ENCODE data around the gene NEO1. TPM values are rescaled to one million over a fixed set of nuclear protein-coding genes. Genes with fewer than 3 reads are reported as not detected.

Gene NEO1
- total RNA-seq, 1 experiment from 2014 or later = 12.4 TPM

DNA sequence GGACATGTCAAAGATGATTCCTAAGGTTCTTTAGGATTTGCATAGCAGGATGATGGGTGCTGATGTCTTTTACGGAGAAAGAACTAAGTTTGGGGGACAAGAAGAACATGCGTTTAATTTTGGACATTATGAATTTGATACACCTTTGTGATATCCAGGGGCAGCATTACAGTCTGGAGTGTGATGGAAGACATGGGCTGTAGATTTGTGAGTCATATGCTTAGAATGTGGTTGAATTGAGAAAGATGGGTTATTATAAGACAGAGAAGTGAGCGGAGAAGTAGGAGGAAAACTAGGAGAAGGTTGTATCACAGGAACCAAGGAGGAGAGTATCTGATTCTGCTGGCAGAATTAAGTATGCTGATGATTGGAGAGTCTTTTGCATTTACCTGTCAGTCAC is 20.6 kb downstream of the NEO1 start:
- intact Hi-C loops (cut with micrococcal nuclease; ENCODE audit: unreplicated experiment) = no loop called here
- POLR2A ChIA-PET = no interaction called here
- H3K4me3 Mint-ChIP-seq (ENCODE audit: unreplicated experiment) = no peak overlapping the region
- H3K27me3 Mint-ChIP-seq (ENCODE audit: insufficient read depth, unreplicated experiment) = no peaks in the 10 kb centered on the region
- no peaks in the 10 kb centered on the region for H3K9me3 Mint-ChIP-seq (ENCODE audit: unreplicated experiment)
- H3K36me3 Mint-ChIP-seq (ENCODE audit: insufficient read depth, unreplicated experiment) = no peaks in the 10 kb centered on the region
- Histone ChIP-seq H3K4me1 (no peaks in the 10 kb centered on the region), H3K9me3 (no peaks in the 10 kb centered on the region), H3K36me3 (ENCODE audit: control insufficient read depth, insufficient read depth, low read length) (no peaks in the 10 kb centered on the region), H3K27me3 (replicated peaks; ENCODE audit: control insufficient read depth, insufficient read depth, low read length) (no peaks in the 10 kb centered on the region), H3K4me3 (ENCODE audit: low read depth, low read length) (no peak overlapping the region)
- no peak for DNase-seq
- H3K27ac Mint-ChIP-seq (ENCODE audit: unreplicated experiment) = no peak overlapping the region
- CTCF ChIA-PET = no interaction called here
- TF ChIP-seq, protein P1, sequence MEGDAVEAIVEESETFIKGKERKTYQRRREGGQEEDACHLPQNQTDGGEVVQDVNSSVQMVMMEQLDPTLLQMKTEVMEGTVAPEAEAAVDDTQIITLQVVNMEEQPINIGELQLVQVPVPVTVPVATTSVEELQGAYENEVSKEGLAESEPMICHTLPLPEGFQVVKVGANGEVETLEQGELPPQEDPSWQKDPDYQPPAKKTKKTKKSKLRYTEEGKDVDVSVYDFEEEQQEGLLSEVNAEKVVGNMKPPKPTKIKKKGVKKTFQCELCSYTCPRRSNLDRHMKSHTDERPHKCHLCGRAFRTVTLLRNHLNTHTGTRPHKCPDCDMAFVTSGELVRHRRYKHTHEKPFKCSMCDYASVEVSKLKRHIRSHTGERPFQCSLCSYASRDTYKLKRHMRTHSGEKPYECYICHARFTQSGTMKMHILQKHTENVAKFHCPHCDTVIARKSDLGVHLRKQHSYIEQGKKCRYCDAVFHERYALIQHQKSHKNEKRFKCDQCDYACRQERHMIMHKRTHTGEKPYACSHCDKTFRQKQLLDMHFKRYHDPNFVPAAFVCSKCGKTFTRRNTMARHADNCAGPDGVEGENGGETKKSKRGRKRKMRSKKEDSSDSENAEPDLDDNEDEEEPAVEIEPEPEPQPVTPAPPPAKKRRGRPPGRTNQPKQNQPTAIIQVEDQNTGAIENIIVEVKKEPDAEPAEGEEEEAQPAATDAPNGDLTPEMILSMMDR (IDR thresholded peaks at IDR 0.05; ENCODE audit: insufficient read depth in 1 of 2, low read depth in 1 of 2, low read length in 1 of 2, severe bottlenecking in 1 of 2, unreplicated experiment in 1 of 2) = no peak
- BruUV-seq (replicated peaks) = no TSS peak
- no peaks in the 10 kb centered on the region for H3K4me1 Mint-ChIP-seq (ENCODE audit: low read depth, unreplicated experiment)

DNA sequence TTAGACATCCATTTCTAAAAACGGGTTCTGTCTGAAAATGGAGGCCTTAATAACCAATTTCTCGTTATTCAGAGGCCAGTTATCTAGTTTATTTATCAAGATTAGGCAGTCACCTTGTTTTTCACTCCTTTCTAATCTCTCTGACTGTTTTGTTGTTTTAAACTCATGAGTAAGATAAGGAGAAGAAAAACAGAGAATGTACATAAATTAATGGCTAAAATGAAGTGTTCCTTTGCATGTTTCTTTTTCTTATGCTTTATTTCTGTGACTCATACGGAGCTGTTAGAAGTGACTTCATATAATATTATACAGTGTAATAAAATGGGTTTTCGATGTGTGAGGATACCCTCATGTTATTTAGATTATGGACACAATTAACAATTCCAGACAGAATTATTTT is 22.0 kb downstream of the NEO1 start:
- Histone ChIP-seq H3K36me3 (ENCODE audit: control insufficient read depth, insufficient read depth, low read length) (no peaks in the 10 kb centered on the region), H3K9me3 (no peaks in the 10 kb centered on the region), H3K4me3 (ENCODE audit: low read depth, low read length) (no peak overlapping the region), H3K27me3 (replicated peaks; ENCODE audit: control insufficient read depth, insufficient read depth, low read length) (no peaks in the 10 kb centered on the region), H3K4me1 (no peaks in the 10 kb centered on the region)
- ChIA-PET POLR2A (no interaction called here), CTCF (no interaction called here)
- Mint-ChIP-seq H3K36me3 (ENCODE audit: insufficient read depth, unreplicated experiment) (no peaks in the 10 kb centered on the region), H3K27ac (ENCODE audit: unreplicated experiment) (no peak overlapping the region), H3K9me3 (ENCODE audit: unreplicated experiment) (no peaks in the 10 kb centered on the region), H3K27me3 (ENCODE audit: insufficient read depth, unreplicated experiment) (no peaks in the 10 kb centered on the region), H3K4me1 (ENCODE audit: low read depth, unreplicated experiment) (no peaks in the 10 kb centered on the region), H3K4me3 (ENCODE audit: unreplicated experiment) (no peak overlapping the region)
- BruUV-seq (replicated peaks) = no TSS peak
- TF ChIP-seq, protein P1 (IDR thresholded peaks at IDR 0.05; ENCODE audit: insufficient read depth in 1 of 2, low read depth in 1 of 2, low read length in 1 of 2, severe bottlenecking in 1 of 2, unreplicated experiment in 1 of 2) = no peak
- intact Hi-C loops (cut with micrococcal nuclease; ENCODE audit: unreplicated experiment) = no loop called here
- DNase-seq = no peak

DNA sequence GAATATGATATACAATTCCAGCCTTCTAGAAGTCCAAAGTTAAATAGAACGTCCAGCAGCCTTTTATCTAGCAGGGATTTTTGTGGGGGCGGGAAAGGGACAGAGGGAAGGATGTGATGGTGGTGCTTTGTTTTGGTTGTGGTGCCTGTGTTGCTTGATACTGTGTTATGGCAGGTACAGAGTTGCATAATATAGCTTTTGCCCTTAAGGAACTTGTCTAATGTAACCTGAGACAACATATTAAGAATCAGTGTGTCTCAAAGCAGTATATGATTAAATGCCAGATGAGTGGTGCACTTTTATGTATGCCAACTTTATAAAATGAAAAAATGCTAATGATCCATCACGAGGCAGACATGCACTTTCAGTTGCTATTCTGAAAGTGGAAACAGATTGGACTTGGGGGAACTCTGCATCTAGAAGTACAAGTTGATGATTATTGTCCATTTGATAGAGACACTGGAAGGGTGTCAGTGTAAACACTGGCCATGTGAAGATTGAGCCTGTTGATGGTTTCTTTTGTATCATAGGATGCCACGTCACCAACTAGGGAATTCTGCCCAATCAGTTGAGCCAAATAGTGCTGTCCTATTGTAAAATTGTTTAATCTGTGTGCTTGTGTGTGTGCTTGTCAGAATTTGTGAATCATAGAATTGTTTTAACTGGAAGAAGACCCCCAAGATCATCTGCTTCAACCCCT is 23.0 kb downstream of the NEO1 start:
- TF ChIP-seq, protein P1 (IDR thresholded peaks at IDR 0.05; ENCODE audit: insufficient read depth in 1 of 2, low read depth in 1 of 2, low read length in 1 of 2, severe bottlenecking in 1 of 2, unreplicated experiment in 1 of 2) = no peak
- BruUV-seq (replicated peaks) = no TSS peak
- Histone ChIP-seq H3K4me3 (ENCODE audit: low read depth, low read length) (no peak overlapping the region), H3K9me3 (no peaks in the 10 kb centered on the region), H3K36me3 (ENCODE audit: control insufficient read depth, insufficient read depth, low read length) (no peaks in the 10 kb centered on the region), H3K27me3 (replicated peaks; ENCODE audit: control insufficient read depth, insufficient read depth, low read length) (no peaks in the 10 kb centered on the region), H3K4me1 (no peaks in the 10 kb centered on the region)
- Mint-ChIP-seq H3K27ac (ENCODE audit: unreplicated experiment) (no peak overlapping the region), H3K4me3 (ENCODE audit: unreplicated experiment) (no peak overlapping the region), H3K27me3 (ENCODE audit: insufficient read depth, unreplicated experiment) (no peaks in the 10 kb centered on the region), H3K9me3 (ENCODE audit: unreplicated experiment) (no peaks in the 10 kb centered on the region), H3K4me1 (ENCODE audit: low read depth, unreplicated experiment) (no peaks in the 10 kb centered on the region), H3K36me3 (ENCODE audit: insufficient read depth, unreplicated experiment) (no peaks in the 10 kb centered on the region)
- POLR2A ChIA-PET = no interaction called here
- CTCF ChIA-PET = no interaction called here
- intact Hi-C loops (cut with micrococcal nuclease; ENCODE audit: unreplicated experiment) = no loop called here
- DNase-seq = no peak
